Measurements from ENCODE around the gene MAML3.

MAML3 gene

GRCh38 chr4:139858436-139859205 is 295.4 kb downstream of the MAML3 start:
- no peak for FAIRE-seq

GRCh38 chr4:139857977-139858376 is 296.0 kb downstream of the MAML3 start:
- no peak for FAIRE-seq

- no peak for FAIRE-seq
These were observed 297.0 kb downstream of the MAML3 start for GRCh38 chr4:139857021-139857420.

- no peak for FAIRE-seq
These were observed 299.1 kb downstream of the MAML3 start for GRCh38 chr4:139854668-139855403.

GRCh38 chr4:139853309-139853708 is 300.7 kb downstream of the MAML3 start:
- no peak for FAIRE-seq

- no peak for FAIRE-seq
These were observed 301.2 kb downstream of the MAML3 start for GRCh38 chr4:139852612-139853269.

- no peak for FAIRE-seq
These were observed 302.3 kb downstream of the MAML3 start for GRCh38 chr4:139851639-139852038.

GRCh38 chr4:139851133-139851532 is 302.9 kb downstream of the MAML3 start:
- no peak for FAIRE-seq

GRCh38 chr4:139849219-139849618 is 304.8 kb downstream of the MAML3 start:
- FAIRE-seq: no peak

GRCh38 chr4:139848028-139848427 is 306.0 kb downstream of the MAML3 start:
- FAIRE-seq: no peak

- FAIRE-seq: no peak
These were observed 306.4 kb downstream of the MAML3 start for GRCh38 chr4:139847602-139848001.

- FAIRE-seq: no peak
These were observed 307.2 kb downstream of the MAML3 start for GRCh38 chr4:139846766-139847165.

- peak; percentile 18 for FAIRE-seq
These were observed 308.4 kb downstream of the MAML3 start for GRCh38 chr4:139845453-139846093.

GRCh38 chr4:139844459-139845036 is 309.4 kb downstream of the MAML3 start:
- FAIRE-seq: no peak

GRCh38 chr4:139844057-139844456 is 309.9 kb downstream of the MAML3 start:
- no peak for FAIRE-seq

GRCh38 chr4:139843641-139844040 is 310.3 kb downstream of the MAML3 start:
- FAIRE-seq: no peak

GRCh38 chr4:139841464-139842195 is 312.4 kb downstream of the MAML3 start:
- no peak for FAIRE-seq

- FAIRE-seq: no peak
These were observed 313.2 kb downstream of the MAML3 start for GRCh38 chr4:139840773-139841172.

- FAIRE-seq: no peak
These were observed 314.5 kb downstream of the MAML3 start for GRCh38 chr4:139839403-139840031.

- FAIRE-seq: no peak
These were observed 315.2 kb downstream of the MAML3 start for GRCh38 chr4:139838811-139839210.

- FAIRE-seq: no peak
These were observed 319.0 kb downstream of the MAML3 start for GRCh38 chr4:139834981-139835391.
